MM.1S (cell line): Measurements from ENCODE around the gene NXPH1.

ENCODE experiments used
- EZH2 ChIP-seq: fragments of 300-600 bp; sonication (generic); optimal IDR thresholded peaks from 2 replicates; pipeline ENCODE3; 2017; ENCODE audit warnings: low read depth, mild to moderate bottlenecking, antibody characterized with exemption, low read length, mixed read lengths
- EZH2phosphoT487 ChIP-seq: fragments of 300-600 bp; sonication (generic); IDR thresholded peaks from 2 replicates; pipeline ENCODE4 v1.6.1; 2018; ENCODE audit warnings: antibody characterized with exemption, low read length
- TF ChIP-seq, protein P1 (sequence below): fragments of 300-600 bp; sonication (generic); IDR thresholded peaks from 2 replicates; pipeline ENCODE4 v1.5.1; 2016; ENCODE audit warnings: antibody characterized with exemption, low read length, mixed read lengths

DNA sequence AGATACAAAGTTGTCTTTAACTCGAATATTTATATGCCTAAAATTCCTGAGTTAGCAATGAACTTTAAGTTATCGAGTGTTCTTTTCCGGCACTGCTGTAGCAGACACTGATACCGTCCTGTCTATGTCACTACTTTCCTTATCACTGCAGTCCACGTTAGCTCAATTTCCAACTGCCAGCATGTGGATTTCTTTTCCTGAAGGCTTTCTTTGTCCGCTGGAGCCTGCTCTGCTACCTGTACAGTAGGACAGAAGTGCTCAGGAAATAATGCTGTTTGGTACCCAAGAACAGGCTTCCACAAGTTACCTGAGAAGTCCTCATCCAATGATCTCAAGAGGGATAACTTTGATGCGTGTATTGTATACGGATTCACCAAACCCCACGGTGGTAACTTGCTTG, 329.4 kb downstream of the NXPH1 start:
- TF ChIP-seq EZH2 (no peak), EZH2phosphoT487 (no peak)
- TF ChIP-seq, protein P1, sequence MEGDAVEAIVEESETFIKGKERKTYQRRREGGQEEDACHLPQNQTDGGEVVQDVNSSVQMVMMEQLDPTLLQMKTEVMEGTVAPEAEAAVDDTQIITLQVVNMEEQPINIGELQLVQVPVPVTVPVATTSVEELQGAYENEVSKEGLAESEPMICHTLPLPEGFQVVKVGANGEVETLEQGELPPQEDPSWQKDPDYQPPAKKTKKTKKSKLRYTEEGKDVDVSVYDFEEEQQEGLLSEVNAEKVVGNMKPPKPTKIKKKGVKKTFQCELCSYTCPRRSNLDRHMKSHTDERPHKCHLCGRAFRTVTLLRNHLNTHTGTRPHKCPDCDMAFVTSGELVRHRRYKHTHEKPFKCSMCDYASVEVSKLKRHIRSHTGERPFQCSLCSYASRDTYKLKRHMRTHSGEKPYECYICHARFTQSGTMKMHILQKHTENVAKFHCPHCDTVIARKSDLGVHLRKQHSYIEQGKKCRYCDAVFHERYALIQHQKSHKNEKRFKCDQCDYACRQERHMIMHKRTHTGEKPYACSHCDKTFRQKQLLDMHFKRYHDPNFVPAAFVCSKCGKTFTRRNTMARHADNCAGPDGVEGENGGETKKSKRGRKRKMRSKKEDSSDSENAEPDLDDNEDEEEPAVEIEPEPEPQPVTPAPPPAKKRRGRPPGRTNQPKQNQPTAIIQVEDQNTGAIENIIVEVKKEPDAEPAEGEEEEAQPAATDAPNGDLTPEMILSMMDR: no peak
